HCT116 (cell line): ENCODE measurements around the gene TSPEAR. TPM values are rescaled to one million over a fixed set of nuclear protein-coding genes. Genes with fewer than 3 reads are reported as not detected.

Source experiments
- ATAC-seq: fragments of 200-7000 bp; cut with Tn5 transposase; 2 replicates; pipeline ENCODE4 v1.9.1; 2020; ENCODE audit warnings: mild to moderate bottlenecking, moderate library complexity
- BruUV-seq: library from RNA; stranded (reverse); fragments of 400-500 nt; replicated peaks from 2 replicates; lab custom pipeline; 2021; lab: Mats Ljungman, UMichigan
- CTCF ChIA-PET: fragments of 300-600 bp; sonication (Branson Sonifier 250); formaldehyde crosslinking; loops from one replicate; lab custom pipeline; 2021; ENCODE audit warnings: antibody characterized with exemption; lab: Charles Lee
- POLR2A ChIA-PET: fragments of 300-600, 350-600 bp; sonication (Branson Sonifier 250); formaldehyde crosslinking; loops from one replicate; lab custom pipeline; 2021; ENCODE audit warnings: antibody characterized with exemption; lab: Charles Lee
- RAD21 ChIA-PET, 2 experiments: fragments of 300-600 bp; sonication (Branson Sonifier 250); formaldehyde crosslinking; loops; one replicate each; lab custom pipeline; 2023; ENCODE audit warnings: low total read pairs in 2 of 2; ENCODE audit not compliant: uncharacterized antibody in 2 of 2, unreplicated experiment in 2 of 2, low non-redundant PET in 1 of 2; lab: Charles Lee
- DNase-seq: peaks from one replicate; pipeline ENCODE4 v3.0.0-alpha.2; 2010; ENCODE audit warnings: low read depth, low spot score
- H2AFZ ChIP-seq: fragments of 200-600 bp; shearing (Covaris generic), sonication (generic); 2 replicates; pipeline ENCODE4 v1.6.1; 2017; ENCODE audit warnings: low read depth, mixed run types, mixed read lengths, antibody characterized with exemption, low read length; ENCODE audit not compliant: poor library complexity, severe bottlenecking
- H3K27ac ChIP-seq: 2 replicates; pipeline ENCODE4 v1.5.1; 2012; ENCODE audit warnings: low read depth, low read length
- H3K27me3 ChIP-seq: fragments of 200-600 bp; sonication (generic); 2 replicates; pipeline ENCODE4 v1.6.1; 2016; ENCODE audit warnings: mixed run types, low read length, mixed read lengths; ENCODE audit not compliant: insufficient read depth
- H3K36me3 ChIP-seq, 2 experiments: fragments of 200-500 bp in 1 of 2; fragments of 200-600 bp in 1 of 2; sonication (Bioruptor generic) in 1 of 2; sonication (generic) in 1 of 2; 2 replicates each; pipeline versions ENCODE4 v1.5.1 to v1.6.1; 2014 to 2016; ENCODE audit warnings: low read length in 2 of 2, inconsistent platforms in 1 of 2, mixed read lengths in 1 of 2, mixed run types in 1 of 2; ENCODE audit not compliant: insufficient read depth in 2 of 2, control insufficient read depth in 1 of 2
- H3K4me1 ChIP-seq, 2 experiments: fragments of 200-600 bp in 1 of 2; sonication (generic) in 1 of 2; 2 replicates each; pipeline versions ENCODE4 v1.5.1 to v1.6.1; 2012 to 2017; ENCODE audit warnings: low read length in 2 of 2, inconsistent platforms in 1 of 2, mild to moderate bottlenecking in 1 of 2, mixed read lengths in 1 of 2, mixed run types in 1 of 2, moderate library complexity in 1 of 2; ENCODE audit not compliant: insufficient read depth in 2 of 2, control insufficient read depth in 1 of 2
- H3K4me2 ChIP-seq: fragments of 200-600 bp; sonication (generic); 2 replicates; pipeline ENCODE4 v1.6.1; 2017; ENCODE audit warnings: mixed run types, low read length, mixed read lengths
- H3K4me3 ChIP-seq, 2 experiments: fragments of 200-600 bp in 1 of 2; sonication (generic) in 1 of 2; replicated peaks in 1 of 2; 2 replicates each; pipeline ENCODE4 v1.5.1; 2011 to 2016; ENCODE audit warnings: low read length in 2 of 2, control low read depth in 1 of 2, low read depth in 1 of 2, mild to moderate bottlenecking in 1 of 2, mixed read lengths in 1 of 2, mixed run types in 1 of 2
- H3K79me2 ChIP-seq: fragments of 200-600 bp; sonication (generic); 2 replicates; pipeline ENCODE4 v1.6.1; 2017; ENCODE audit warnings: mild to moderate bottlenecking, mixed run types, low read length, moderate library complexity, mixed read lengths; ENCODE audit not compliant: insufficient read depth
- H3K9ac ChIP-seq: fragments of 200-600 bp; sonication (generic); 2 replicates; pipeline ENCODE4 v1.6.1; 2016; ENCODE audit warnings: low read length, mixed read lengths
- H3K9me2 ChIP-seq: fragments of 200-600 bp; sonication (generic), shearing (Covaris generic); 2 replicates; pipeline ENCODE4 v1.6.1; 2017; ENCODE audit warnings: mixed run types, mild to moderate bottlenecking, moderate library complexity; ENCODE audit not compliant: insufficient read depth
- H3K9me3 ChIP-seq, 2 experiments: fragments of 200-500 bp in 1 of 2; fragments of 200-600 bp in 1 of 2; sonication (Bioruptor generic) in 1 of 2; sonication (generic) in 1 of 2; 2 replicates each; pipeline ENCODE4 v1.6.1; 2014 to 2017; ENCODE audit warnings: low read length in 2 of 2, mixed read lengths in 2 of 2, inconsistent platforms in 1 of 2, low read depth in 1 of 2, mild to moderate bottlenecking in 1 of 2, mixed run types in 1 of 2, moderate library complexity in 1 of 2; ENCODE audit not compliant: control insufficient read depth in 1 of 2, insufficient read depth in 1 of 2
- H4K20me1 ChIP-seq: fragments of 200-600 bp; sonication (generic), shearing (Covaris generic); 2 replicates; pipeline ENCODE4 v1.6.1; 2017; ENCODE audit warnings: mixed run types, mild to moderate bottlenecking, moderate library complexity; ENCODE audit not compliant: insufficient read depth
- CBX3 ChIP-seq: IDR thresholded peaks from 2 replicates; pipeline ENCODE4 v1.6.1; 2012; ENCODE audit warnings: low read depth
- CEBPB ChIP-seq: IDR thresholded peaks from 2 replicates; pipeline ENCODE4 v1.6.1; 2012; ENCODE audit warnings: low read depth
- EGR1 ChIP-seq: IDR thresholded peaks from 2 replicates; pipeline ENCODE4 v1.6.1; 2012; ENCODE audit warnings: low read depth
- EZH2 ChIP-seq: fragments of 200-600 bp; sonication (generic); IDR thresholded peaks from 2 replicates; pipeline ENCODE4 v1.6.1; 2017; ENCODE audit warnings: antibody characterized with exemption, mixed run types
- EZH2phosphoT487 ChIP-seq: fragments of 200-600 bp; IDR thresholded peaks from 2 replicates; pipeline ENCODE4 v1.6.1; 2018; ENCODE audit warnings: antibody characterized with exemption, borderline replicate concordance
- FOSL1 ChIP-seq: IDR thresholded peaks from 2 replicates; pipeline ENCODE4 v1.6.1; 2012; ENCODE audit warnings: low read depth
- POLR2A ChIP-seq: IDR thresholded peaks from 2 replicates; pipeline ENCODE4 v1.7.0; 2011; ENCODE audit warnings: borderline replicate concordance; ENCODE audit not compliant: insufficient read depth, insufficient read length; ENCODE audit errors: extremely low read depth
- POLR2AphosphoS5 ChIP-seq: IDR thresholded peaks from 2 replicates; pipeline ENCODE4 v1.6.1; 2011; ENCODE audit warnings: mild to moderate bottlenecking, low read depth, low read length, moderate library complexity
- SIN3A ChIP-seq: IDR thresholded peaks from 2 replicates; pipeline ENCODE4 v1.6.1; 2012; ENCODE audit warnings: low read depth
- TCF7L2 ChIP-seq: IDR thresholded peaks from 2 replicates; pipeline ENCODE4 v1.7.0; 2011; ENCODE audit warnings: borderline replicate concordance, inconsistent platforms; ENCODE audit not compliant: insufficient read depth, insufficient read length; ENCODE audit errors: extremely low read depth
- YY1 ChIP-seq: IDR thresholded peaks from 2 replicates; pipeline ENCODE4 v1.6.1; 2011; ENCODE audit warnings: low read length, low read depth, moderate library complexity, mild to moderate bottlenecking; ENCODE audit not compliant: insufficient replicate concordance; ENCODE audit errors: extremely low read depth
- ZFX ChIP-seq: fragments of 450-650 bp; IDR thresholded peaks from 2 replicates; pipeline ENCODE4 v1.6.1; 2017
- ZNF274 ChIP-seq: fragments of 200-500 bp; sonication (Bioruptor generic); IDR thresholded peaks from 2 replicates; pipeline ENCODE4 v1.6.1; 2014; ENCODE audit warnings: mild to moderate bottlenecking, low read depth, low read length, inconsistent platforms
- intact Hi-C: fragments of 100-400 bp; cut with micrococcal nuclease; formaldehyde crosslinking; loops from 2 replicates; pipeline ENCODE4 v1.10.0; 2022
- total RNA-seq: library from RNA; stranded (reverse); gene quantifications from one replicate; pipeline ENCODE4 v1.2.1, GENCODE V29; 2021; ENCODE audit not compliant: unreplicated experiment
- TF ChIP-seq, protein P1 (sequence below), 3 experiments: fragments of 200-600 bp in 1 of 3; sonication (generic) in 1 of 3; IDR thresholded peaks in 2 of 3; conservative IDR thresholded peaks in 1 of 3; 2 replicates each; pipeline ENCODE4 v1.5.1; 2012 to 2017; ENCODE audit warnings: low read depth in 2 of 3, low read length in 2 of 3, antibody characterized with exemption in 1 of 3, borderline replicate concordance in 1 of 3, control low read depth in 1 of 3, mild to moderate bottlenecking in 1 of 3, mixed read lengths in 1 of 3, mixed run types in 1 of 3, moderate library complexity in 1 of 3; ENCODE audit not compliant: insufficient read depth in 1 of 3
- TF ChIP-seq, protein P2 (sequence below): IDR thresholded peaks from 2 replicates; pipeline ENCODE4 v1.6.1; 2012; ENCODE audit warnings: low read depth
- TF ChIP-seq, protein P3 (sequence below): IDR thresholded peaks from 2 replicates; pipeline ENCODE4 v1.6.1; 2012

Gene TSPEAR
- total RNA-seq, 1 experiment from 2014 or later = not detected

DNA sequence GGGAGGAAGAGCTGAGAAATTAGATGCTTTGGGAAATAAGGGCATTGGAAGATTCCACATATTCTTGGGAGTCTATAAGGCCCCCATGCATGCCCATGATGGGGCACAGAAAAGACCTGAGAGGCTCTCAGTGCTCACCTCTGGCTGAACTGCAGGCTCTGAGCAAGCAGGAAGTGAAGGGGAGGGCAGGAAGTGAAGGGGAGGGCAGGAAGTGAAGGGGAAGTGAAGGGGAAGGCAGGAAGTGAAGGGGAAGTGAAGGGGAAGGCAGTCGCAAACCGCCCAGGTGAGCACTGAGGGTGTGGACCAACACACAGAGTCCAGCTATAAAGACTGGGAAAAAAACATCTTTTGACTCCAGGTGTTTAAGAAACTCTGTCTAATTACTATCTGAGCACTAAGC is 80.9 kb downstream of the TSPEAR start:
- Histone ChIP-seq H2AFZ (no peak overlapping the region), H3K27me3 (no peaks in the 10 kb centered on the region), H3K4me1 (no peaks in the 10 kb centered on the region), H3K36me3 (no peaks in the 10 kb centered on the region), H3K27ac (no peak overlapping the region), H3K4me2 (no peak overlapping the region), H4K20me1 (no peaks in the 10 kb centered on the region), H3K9me2 (no peaks in the 10 kb centered on the region), H3K4me3 (no peak overlapping the region), H3K9ac (no peak overlapping the region), H3K9me3 (peaks cover 0 to 3% of the 10 kb centered on the region in 2 experiments; a peak in 1 of 4 replicates), H3K79me2 (no peaks in the 10 kb centered on the region)
- ATAC-seq (no peak), DNase-seq (no peak)
- RAD21 ChIA-PET = no interaction called here
- intact Hi-C loops = no loop called here
- POLR2A ChIA-PET = no interaction called here
- TF ChIP-seq, protein P1, sequence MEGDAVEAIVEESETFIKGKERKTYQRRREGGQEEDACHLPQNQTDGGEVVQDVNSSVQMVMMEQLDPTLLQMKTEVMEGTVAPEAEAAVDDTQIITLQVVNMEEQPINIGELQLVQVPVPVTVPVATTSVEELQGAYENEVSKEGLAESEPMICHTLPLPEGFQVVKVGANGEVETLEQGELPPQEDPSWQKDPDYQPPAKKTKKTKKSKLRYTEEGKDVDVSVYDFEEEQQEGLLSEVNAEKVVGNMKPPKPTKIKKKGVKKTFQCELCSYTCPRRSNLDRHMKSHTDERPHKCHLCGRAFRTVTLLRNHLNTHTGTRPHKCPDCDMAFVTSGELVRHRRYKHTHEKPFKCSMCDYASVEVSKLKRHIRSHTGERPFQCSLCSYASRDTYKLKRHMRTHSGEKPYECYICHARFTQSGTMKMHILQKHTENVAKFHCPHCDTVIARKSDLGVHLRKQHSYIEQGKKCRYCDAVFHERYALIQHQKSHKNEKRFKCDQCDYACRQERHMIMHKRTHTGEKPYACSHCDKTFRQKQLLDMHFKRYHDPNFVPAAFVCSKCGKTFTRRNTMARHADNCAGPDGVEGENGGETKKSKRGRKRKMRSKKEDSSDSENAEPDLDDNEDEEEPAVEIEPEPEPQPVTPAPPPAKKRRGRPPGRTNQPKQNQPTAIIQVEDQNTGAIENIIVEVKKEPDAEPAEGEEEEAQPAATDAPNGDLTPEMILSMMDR (IDR thresholded peaks at IDR 0.05 in 2 of 3, conservative IDR thresholded peaks at IDR 0.05 in 1 of 3; ENCODE audit: borderline replicate concordance in 1 of 3, insufficient read depth in 1 of 3, low read depth in 2 of 3, low read length in 2 of 3) = no peak
- TF ChIP-seq ZFX = no peak
- TF ChIP-seq EZH2phosphoT487 = no peak
- TF ChIP-seq YY1 = no peak
- no peak for TF ChIP-seq EGR1
- TF ChIP-seq TCF7L2 = no peak
- TF ChIP-seq EZH2 = no peak
- TF ChIP-seq ZNF274 = no peak
- TF ChIP-seq, protein P2, sequence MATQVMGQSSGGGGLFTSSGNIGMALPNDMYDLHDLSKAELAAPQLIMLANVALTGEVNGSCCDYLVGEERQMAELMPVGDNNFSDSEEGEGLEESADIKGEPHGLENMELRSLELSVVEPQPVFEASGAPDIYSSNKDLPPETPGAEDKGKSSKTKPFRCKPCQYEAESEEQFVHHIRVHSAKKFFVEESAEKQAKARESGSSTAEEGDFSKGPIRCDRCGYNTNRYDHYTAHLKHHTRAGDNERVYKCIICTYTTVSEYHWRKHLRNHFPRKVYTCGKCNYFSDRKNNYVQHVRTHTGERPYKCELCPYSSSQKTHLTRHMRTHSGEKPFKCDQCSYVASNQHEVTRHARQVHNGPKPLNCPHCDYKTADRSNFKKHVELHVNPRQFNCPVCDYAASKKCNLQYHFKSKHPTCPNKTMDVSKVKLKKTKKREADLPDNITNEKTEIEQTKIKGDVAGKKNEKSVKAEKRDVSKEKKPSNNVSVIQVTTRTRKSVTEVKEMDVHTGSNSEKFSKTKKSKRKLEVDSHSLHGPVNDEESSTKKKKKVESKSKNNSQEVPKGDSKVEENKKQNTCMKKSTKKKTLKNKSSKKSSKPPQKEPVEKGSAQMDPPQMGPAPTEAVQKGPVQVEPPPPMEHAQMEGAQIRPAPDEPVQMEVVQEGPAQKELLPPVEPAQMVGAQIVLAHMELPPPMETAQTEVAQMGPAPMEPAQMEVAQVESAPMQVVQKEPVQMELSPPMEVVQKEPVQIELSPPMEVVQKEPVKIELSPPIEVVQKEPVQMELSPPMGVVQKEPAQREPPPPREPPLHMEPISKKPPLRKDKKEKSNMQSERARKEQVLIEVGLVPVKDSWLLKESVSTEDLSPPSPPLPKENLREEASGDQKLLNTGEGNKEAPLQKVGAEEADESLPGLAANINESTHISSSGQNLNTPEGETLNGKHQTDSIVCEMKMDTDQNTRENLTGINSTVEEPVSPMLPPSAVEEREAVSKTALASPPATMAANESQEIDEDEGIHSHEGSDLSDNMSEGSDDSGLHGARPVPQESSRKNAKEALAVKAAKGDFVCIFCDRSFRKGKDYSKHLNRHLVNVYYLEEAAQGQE = no peak
- no peak for TF ChIP-seq CEBPB
- TF ChIP-seq, protein P3, sequence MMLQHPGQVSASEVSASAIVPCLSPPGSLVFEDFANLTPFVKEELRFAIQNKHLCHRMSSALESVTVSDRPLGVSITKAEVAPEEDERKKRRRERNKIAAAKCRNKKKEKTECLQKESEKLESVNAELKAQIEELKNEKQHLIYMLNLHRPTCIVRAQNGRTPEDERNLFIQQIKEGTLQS = no peak
- TF ChIP-seq SIN3A = no peak
- no peak for TF ChIP-seq POLR2A
- TF ChIP-seq CBX3 = no peak
- TF ChIP-seq POLR2AphosphoS5 = no peak
- TF ChIP-seq FOSL1 = no peak
- CTCF ChIA-PET = no interaction called here
- no TSS peak for BruUV-seq
